ENCODE results near the gene MAD1L1.
"Not testable (repeated sequence)": the region's sequence is repeated elsewhere in the genome, so short reads cannot be mapped to it uniquely, and the experiment has no call there.

The MAD1L1 gene

GRCh38 chr7:2170576-2171521 is 61.9 kb downstream of the MAD1L1 start:
- no peak for DNase-seq

- no peak for DNase-seq
Observed at GRCh38 chr7:2169923-2170575, 62.7 kb downstream of the MAD1L1 start.

- DNase-seq: no peak
Observed at GRCh38 chr7:2168615-2169311, 64.0 kb downstream of the MAD1L1 start.

- DNase-seq: no peak
Observed at GRCh38 chr7:2166625-2167280, 66.0 kb downstream of the MAD1L1 start.

GRCh38 chr7:2165610-2166594 is 66.8 kb downstream of the MAD1L1 start:
- DNase-seq: no peak

- no peak for DNase-seq
Observed at GRCh38 chr7:2165239-2165609, 67.5 kb downstream of the MAD1L1 start.

- DNase-seq: no peak
Observed at GRCh38 chr7:2164646-2165045, 68.1 kb downstream of the MAD1L1 start.

GRCh38 chr7:2163600-2164555 is 68.9 kb downstream of the MAD1L1 start:
- DNase-seq: no peak

GRCh38 chr7:2162959-2163358 is 69.8 kb downstream of the MAD1L1 start:
- DNase-seq: no peak

- not testable (repeated sequence) for DNase-seq
Observed at GRCh38 chr7:2162004-2162902, 70.5 kb downstream of the MAD1L1 start.

- no peak for DNase-seq
Observed at GRCh38 chr7:2159176-2159520, 73.6 kb downstream of the MAD1L1 start.

GRCh38 chr7:2158331-2159175 is 74.2 kb downstream of the MAD1L1 start:
- peak; percentile 74 for DNase-seq

- peak; percentile 90 for DNase-seq
Observed at GRCh38 chr7:2157473-2158279, 75.1 kb downstream of the MAD1L1 start.

GRCh38 chr7:2156756-2157472 is 75.8 kb downstream of the MAD1L1 start:
- DNase-seq: no peak

GRCh38 chr7:2154831-2155230 is 77.9 kb downstream of the MAD1L1 start:
- no peak for DNase-seq

- no peak for DNase-seq
Observed at GRCh38 chr7:2154121-2154520, 78.6 kb downstream of the MAD1L1 start.

GRCh38 chr7:2152646-2153045 is 80.1 kb downstream of the MAD1L1 start:
- no peak for DNase-seq
